Stimulated activated CD8-positive, alpha-beta memory T cell treated with anti-CD3 and anti-CD28 coated beads, Interleukin-2, amount 100 ng/mL, for 48 hours (primary cell): ENCODE results near the gene MAPKAP1.

Experiments used
- DNase-seq, 2 donors: peaks; one replicate each; pipeline ENCODE4 v3.0.0-alpha.2; 2020; ENCODE audit warnings: low read depth in 2 of 2

The MAPKAP1 gene

GRCh38 chr9:125484350-125485282 lies 222.4 kb downstream of the MAPKAP1 start:
- DNase-seq: no peak

DNA sequence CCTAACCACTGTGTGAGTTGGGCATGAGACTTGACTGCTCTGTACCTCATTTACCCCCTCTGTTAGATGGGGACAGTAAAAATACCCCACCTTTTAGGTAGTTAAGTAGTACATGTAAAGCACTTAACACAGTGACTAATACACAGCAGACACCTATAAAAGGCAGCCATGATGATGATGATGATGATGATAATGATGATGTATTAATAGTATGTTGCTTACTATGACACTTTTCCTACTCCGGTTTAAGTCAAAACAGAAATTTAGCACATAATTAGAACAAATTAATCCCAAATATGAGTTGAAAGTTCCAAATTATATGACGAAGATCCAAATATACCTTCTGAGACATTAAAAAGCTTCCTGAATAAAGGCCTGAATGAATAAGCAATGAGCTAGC lies 223.3 kb downstream of the MAPKAP1 start:
- no peak for DNase-seq

DNA sequence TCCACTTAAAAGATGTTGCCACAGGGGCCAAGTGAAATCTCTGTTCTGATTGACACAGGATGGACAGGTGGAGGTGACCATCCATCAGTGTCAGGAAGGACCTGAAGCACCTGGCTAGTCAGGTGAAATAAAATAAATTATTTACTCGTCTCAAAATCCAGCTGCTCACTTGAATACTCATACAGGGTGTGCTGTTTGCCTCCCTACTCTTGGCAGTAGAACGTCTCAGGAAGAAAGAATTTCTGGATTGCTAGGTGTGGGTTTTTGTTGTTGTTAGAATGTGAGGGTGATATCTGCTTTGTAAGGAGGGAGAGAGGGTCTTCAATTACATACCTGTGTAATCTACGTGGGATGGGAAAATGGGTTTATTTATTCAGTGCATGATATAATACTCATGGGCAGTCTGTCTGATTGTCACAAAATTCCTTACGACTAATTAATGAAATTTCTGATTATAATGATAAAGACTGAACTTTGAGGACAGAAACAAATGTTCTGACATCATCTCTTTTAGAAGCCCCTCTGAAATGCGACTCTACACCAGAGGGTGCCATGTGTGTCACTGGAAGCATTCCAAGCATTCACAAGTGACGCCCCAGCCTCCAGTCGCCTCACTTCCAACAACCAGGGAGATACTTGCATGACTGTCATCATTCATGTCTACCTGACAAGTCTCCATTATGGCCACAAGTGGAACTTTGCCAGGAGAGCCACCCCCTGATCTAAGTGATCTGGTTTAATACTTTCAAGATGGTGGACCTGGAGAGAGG lies 227.0 kb downstream of the MAPKAP1 start:
- no peak for DNase-seq

GRCh38 chr9:125477089-125477544 lies 229.9 kb downstream of the MAPKAP1 start:
- DNase-seq: no peak

GRCh38 chr9:125476645-125477044 lies 230.4 kb downstream of the MAPKAP1 start:
- no peak for DNase-seq

DNA sequence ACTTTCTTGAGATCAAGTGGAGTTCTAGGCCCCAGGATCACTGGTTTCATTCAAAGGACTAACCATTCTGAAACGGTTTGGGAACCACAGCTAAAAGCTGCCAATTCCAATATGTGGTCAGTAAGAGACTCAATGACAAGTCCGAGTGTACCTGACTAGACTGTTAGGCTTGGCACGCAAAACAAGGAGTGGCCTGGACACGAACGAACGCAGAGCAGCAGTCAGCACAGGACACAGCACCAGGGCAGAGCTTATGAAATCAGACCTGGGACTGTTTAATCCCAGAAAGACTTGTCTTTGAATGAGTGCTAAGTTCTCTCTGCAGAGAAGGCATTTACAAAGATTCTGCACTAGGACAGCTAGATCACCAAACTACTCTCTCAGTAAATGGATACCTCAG lies 231.6 kb downstream of the MAPKAP1 start:
- no peak for DNase-seq

DNA sequence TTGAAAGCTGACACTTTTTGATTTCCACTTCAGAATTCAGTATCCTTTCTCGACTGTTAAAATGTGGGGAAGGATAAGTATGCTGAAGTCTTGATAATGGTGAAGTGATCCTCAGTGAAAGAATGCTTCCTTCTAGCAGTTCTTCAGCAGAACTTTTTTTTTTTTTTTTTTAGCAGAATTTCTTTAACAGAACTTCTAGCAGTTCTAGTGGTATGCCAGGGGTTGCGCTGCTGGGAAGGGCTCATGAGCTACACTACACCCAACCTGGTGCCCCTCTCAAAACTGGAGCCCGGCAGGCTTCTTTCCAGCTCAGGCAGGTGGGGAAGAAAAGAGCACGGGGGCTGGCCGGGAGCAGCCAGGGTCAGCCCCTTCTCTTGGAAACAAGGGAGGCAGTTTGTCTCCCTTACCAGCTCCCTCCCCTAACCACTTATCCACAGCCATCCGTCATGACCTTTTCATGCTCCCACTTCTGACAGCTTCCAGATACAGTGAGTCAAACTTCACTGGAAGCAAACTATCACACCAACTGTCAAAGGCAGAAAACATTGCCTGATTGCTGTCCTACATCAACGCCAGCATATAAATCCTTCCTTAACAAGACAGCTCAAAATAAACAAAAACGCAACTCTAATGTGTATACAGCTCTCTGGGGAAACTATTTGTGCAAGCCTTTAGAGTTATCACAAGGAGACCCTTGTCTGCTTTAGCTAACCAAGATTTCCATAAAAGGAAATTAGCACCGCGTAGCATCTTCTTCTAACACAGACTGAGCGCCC lies 233.9 kb downstream of the MAPKAP1 start:
- no peak for DNase-seq

GRCh38 chr9:125472562-125472925 lies 234.5 kb downstream of the MAPKAP1 start:
- DNase-seq: no peak

DNA sequence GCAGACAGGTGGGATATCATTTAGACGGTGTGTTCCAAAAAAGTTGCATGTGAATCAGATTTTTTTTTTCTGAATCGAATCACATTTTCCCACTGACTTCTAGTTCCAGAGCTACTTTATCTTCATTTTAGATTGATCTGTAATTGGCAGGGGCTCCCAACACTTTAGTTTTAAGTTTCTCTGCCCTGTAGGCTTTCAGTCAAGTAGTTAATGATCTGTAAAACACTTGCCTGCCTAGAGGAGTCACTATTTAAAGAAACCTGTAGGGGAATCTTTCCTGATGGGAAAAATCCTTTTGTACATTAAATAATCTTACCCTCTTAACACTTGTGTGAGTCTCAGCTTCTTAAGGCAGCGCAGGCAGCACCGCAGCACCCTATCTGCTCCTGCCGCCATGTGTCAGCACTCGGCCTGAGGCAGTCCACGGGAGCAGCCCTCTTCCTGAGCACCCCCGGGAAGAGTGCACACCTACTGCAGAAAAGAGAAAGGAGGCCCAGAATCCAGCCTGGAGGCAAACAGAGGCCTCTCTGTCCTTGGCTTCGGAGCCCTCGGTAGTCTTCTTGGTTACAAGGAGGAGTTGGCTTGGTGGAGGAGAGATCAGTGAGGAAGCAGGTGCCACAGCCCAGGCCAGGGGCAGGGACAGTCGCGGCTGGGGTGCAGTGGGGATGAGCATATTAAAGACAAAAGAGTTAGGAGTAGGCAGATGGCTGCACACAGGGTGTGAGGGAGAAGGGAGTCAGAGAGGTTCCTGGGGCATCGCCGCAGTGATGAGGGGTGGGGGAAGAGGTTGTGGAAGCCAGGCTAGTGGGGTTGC lies 236.0 kb downstream of the MAPKAP1 start:
- no peak for DNase-seq

DNA sequence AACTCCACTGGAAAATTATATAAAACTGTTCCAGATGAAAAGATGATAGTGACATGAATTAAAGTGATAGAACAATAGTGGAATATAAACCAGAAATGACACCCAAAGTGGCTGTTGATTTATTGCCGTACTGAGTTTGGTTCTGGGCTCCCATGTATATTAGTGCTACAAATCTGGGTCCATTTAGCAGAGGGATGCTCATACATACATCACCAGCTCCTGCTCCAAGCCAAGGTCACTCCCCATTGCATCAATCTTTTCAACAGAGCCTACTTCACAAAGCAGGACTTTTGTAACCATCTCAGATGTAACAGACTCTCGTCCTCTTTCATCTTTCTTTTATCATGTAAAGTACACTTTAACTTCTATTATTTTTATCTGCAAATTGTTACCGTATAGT lies 236.8 kb downstream of the MAPKAP1 start:
- DNase-seq: no peak

GRCh38 chr9:125468646-125469045 lies 238.4 kb downstream of the MAPKAP1 start:
- no peak for DNase-seq

DNA sequence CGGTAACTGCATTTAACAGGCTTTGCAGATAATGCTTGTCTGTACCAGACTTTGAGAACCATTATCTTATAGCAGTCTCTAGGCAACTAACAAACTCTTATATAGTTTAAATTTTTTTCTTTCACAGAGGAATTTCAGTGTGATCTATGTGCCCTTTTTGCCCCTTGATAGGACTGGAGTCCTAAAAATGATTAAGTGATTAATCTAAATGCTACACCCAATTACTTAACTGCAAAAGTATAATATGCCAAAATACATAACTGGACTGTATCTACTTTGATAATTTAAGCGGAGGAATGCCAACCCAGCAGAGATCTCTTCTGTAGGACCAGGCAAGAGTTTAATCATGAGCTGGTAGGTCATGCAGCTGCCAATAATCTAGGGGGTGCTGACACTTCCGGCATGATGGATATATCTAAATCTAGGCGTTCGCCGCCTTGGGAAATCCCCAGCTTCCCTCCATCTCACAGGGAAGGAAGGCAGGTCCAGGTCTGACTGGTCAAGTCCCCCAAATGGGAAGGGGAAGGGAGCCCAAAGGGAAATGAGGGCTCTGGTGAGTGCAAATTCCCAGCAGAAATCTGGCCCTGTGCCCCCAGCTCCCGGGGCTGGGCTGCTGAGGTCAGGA lies 239.8 kb downstream of the MAPKAP1 start:
- no peak for DNase-seq

- DNase-seq: no peak
Measured at GRCh38 chr9:125466411-125466810, 240.6 kb downstream of the MAPKAP1 start.

DNA sequence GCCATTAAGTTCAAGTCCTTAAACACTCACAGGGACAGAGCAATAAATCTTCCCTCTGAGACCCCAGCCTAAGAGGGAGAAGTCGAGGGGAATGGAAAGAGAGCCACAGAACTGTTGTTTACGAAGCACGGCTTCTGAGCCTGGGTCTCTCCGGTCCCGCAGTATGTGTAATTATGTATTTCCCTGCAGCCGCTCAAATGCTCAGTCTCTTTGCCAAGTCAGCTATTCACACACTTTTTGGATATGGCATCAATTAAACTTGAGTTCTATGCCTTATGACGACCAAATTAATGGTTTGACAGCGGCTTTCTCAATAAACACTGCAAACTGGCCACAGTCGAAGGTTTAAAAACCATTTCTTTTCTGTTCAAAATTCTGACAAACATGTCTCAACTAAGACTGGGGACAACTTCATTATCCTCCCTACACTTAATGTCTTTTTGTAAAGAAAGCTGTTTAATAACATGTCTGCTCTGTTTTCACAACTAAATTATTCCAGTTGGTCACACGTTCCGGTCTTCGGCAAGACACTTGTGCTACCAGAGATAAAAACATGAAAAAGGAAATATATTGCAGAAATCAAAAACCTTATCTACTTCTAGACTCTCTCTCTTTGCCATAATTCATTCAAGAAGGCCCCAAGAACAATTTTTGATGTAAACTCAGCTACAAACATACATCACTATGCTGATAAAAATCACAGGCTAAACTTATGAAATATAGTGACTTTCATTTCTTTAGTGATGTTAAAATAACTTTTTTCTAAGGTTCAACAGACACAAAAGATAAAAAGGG lies 242.2 kb downstream of the MAPKAP1 start:
- no peak for DNase-seq

GRCh38 chr9:125463926-125464325 lies 243.1 kb downstream of the MAPKAP1 start:
- no peak for DNase-seq

- DNase-seq: no peak
Measured at GRCh38 chr9:125462861-125463291, 244.1 kb downstream of the MAPKAP1 start.

- no peak for DNase-seq
Measured at GRCh38 chr9:125461636-125462190, 245.3 kb downstream of the MAPKAP1 start.

GRCh38 chr9:125460883-125461635 lies 245.9 kb downstream of the MAPKAP1 start:
- DNase-seq: no peak

GRCh38 chr9:125460346-125460745 lies 246.7 kb downstream of the MAPKAP1 start:
- no peak for DNase-seq
